Esophagus muscularis mucosa (tissue), 3 donors: ENCODE measurements around the gene TOGARAM2.

Experiments
- CTCF ChIP-seq, 3 experiments: fragments of 200-600 bp in 2 of 3; fragments of 450-650 bp in 1 of 3; sonication (generic) in 2 of 3; IDR thresholded peaks; one replicate each; pipeline ENCODE4 v1.5.1; 2017 to 2019; ENCODE audit warnings: antibody characterized with exemption in 3 of 3, mild to moderate bottlenecking in 2 of 3, moderate library complexity in 1 of 3
- POLR2A ChIP-seq: fragments of 450-650 bp; IDR thresholded peaks from one replicate; pipeline ENCODE4 v1.6.1; 2017; ENCODE audit warnings: antibody characterized with exemption, moderate library complexity, mild to moderate bottlenecking, low read depth
- POLR2AphosphoS5 ChIP-seq, 2 donors: sonication (generic); formaldehyde crosslinking; IDR thresholded peaks; one replicate each; pipeline ENCODE4 v1.6.1; 2017; ENCODE audit warnings: antibody characterized with exemption in 2 of 2

- no peak for TF ChIP-seq POLR2AphosphoS5 (IDR thresholded peaks at IDR 0.05)
- TF ChIP-seq POLR2A = no peak
- no peak for TF ChIP-seq CTCF (IDR thresholded peaks at IDR 0.05)
Observed at GRCh38 chr2:29015701-29016470, 34.8 kb downstream of the TOGARAM2 start.
